ENCODE data around the gene CPSF4L.

Gene CPSF4L

GRCh38 chr17:73283250-73283649 lies 21.6 kb upstream of the CPSF4L start:
- Histone ChIP-seq H3K27ac (ENCODE audit: extremely low read depth, low read depth, low read length) (no peak overlapping the region), H3K36me3 (ENCODE audit: control insufficient read depth in 2 of 2, insufficient read depth in 1 of 2, low read length in 2 of 2) (peaks cover 0 to 23% of the 10 kb centered on the region in 2 experiments; a peak in 1 of 3 replicates)
- CTCF ChIA-PET = interaction anchor here (0.5 to 1.3 kb wide), 2 partner anchors 57 to 87 kb away, joined by 5 to 6 read pairs; no protein-coding TSS in a partner anchor

GRCh38 chr17:73282629-73283028 lies 20.9 kb upstream of the CPSF4L start:
- Histone ChIP-seq H3K9me3 (ENCODE audit: control insufficient read depth, insufficient read depth, low read depth, low read length) (no peaks in the 10 kb centered on the region), H3K4me1 (ENCODE audit: control insufficient read depth, insufficient read depth, low read length) (peaks cover 20% of the 10 kb centered on the region), H3K36me3 (ENCODE audit: control insufficient read depth in 2 of 2, insufficient read depth in 1 of 2, low read length in 2 of 2) (peaks cover 0 to 23% of the 10 kb centered on the region in 2 experiments; a peak in 1 of 3 replicates), H3K4me3 (ENCODE audit: low read depth, low read length) (no peak overlapping the region), H3K27ac (ENCODE audit: extremely low read depth, low read depth, low read length) (no peak overlapping the region)
- CTCF ChIA-PET = interaction anchor here (1.2 to 4.9 kb wide), 3 partner anchors 27 to 87 kb away, joined by 5 to 19 read pairs (median 5); no protein-coding TSS in a partner anchor
- POLR2A ChIA-PET = interaction anchor here (0.7 to 1.2 kb wide), 2 partner anchors 22 to 28 kb away, joined by 3 to 4 read pairs; partner anchors contain the start of gene CDC42EP4
- TF ChIP-seq ZSCAN16 (tag by site-specific recombination; IDR thresholded peaks at IDR 0.05) (no peak), ZNF548 (tag by site-specific recombination; IDR thresholded peaks at IDR 0.05) (no peak), ZSCAN5A (tag by site-specific recombination; IDR thresholded peaks at IDR 0.05) (no peak), ZSCAN23 (tag by site-specific recombination; IDR thresholded peaks at IDR 0.05) (no peak), ZNF133 (tag by site-specific recombination; IDR thresholded peaks at IDR 0.05) (no peak), SP3 (tag by site-specific recombination; IDR thresholded peaks at IDR 0.05) (no peak), ZNF280D (tag by site-specific recombination; IDR thresholded peaks at IDR 0.05) (no peak), ZNF280C (tag by site-specific recombination; IDR thresholded peaks at IDR 0.05) (no peak), ZFP41 (tag by site-specific recombination; IDR thresholded peaks at IDR 0.05; ENCODE audit: borderline replicate concordance) (no peak)

More at GRCh38 chr17:73283250-73283649, 21.6 kb upstream of the CPSF4L start:
- no peak overlapping the region for H3K4me3 ChIP-seq (ENCODE audit: low read depth, low read length)
- TF ChIP-seq ZNF302 (tag by site-specific recombination; IDR thresholded peaks at IDR 0.05; ENCODE audit: low read depth) (no peak), ZNF830 (tag by site-specific recombination; IDR thresholded peaks at IDR 0.05; ENCODE audit: low read depth) (no peak), ZNF280D (tag by site-specific recombination; IDR thresholded peaks at IDR 0.05) (no peak), ZNF521 (tag by site-specific recombination; IDR thresholded peaks at IDR 0.05) (no peak), ZNF174 (tag by site-specific recombination; IDR thresholded peaks at IDR 0.05) (no peak), ZBTB11 (tag by site-specific recombination; conservative IDR thresholded peaks at IDR 0.05; ENCODE audit: low read depth) (no peak)
- POLR2A ChIA-PET = interaction anchor here (0.7 to 1.2 kb wide), 2 partner anchors 19 to 28 kb away, joined by 4 read pairs; partner anchors contain the start of gene CDC42EP4
- H3K9me3 ChIP-seq (ENCODE audit: control insufficient read depth, insufficient read depth, low read depth, low read length) = no peaks in the 10 kb centered on the region
- peaks cover 17% of the 10 kb centered on the region for H3K4me1 ChIP-seq (ENCODE audit: control insufficient read depth, insufficient read depth, low read length)
